Brain microvascular endothelial cell (primary cell): ENCODE measurements around the gene MANEAL.

ENCODE experiments used
- DNase-seq: peaks from one replicate; pipeline ENCODE4 v3.0.0-alpha.2; 2020
- H3K27ac ChIP-seq: fragments of 250-450 bp; sonication (Bioruptor Pico); 2 replicates; pipeline ENCODE4 v1.5.1; 2020; ENCODE audit warnings: mild to moderate bottlenecking, moderate library complexity
- H3K27me3 ChIP-seq: fragments of 250-450 bp; sonication (Bioruptor Pico); replicated peaks from 2 replicates; pipeline ENCODE4 v1.5.1; 2020; ENCODE audit warnings: mild to moderate bottlenecking
- H3K36me3 ChIP-seq: fragments of 250-450 bp; sonication (Bioruptor Pico); replicated peaks from 2 replicates; pipeline ENCODE4 v1.5.1; 2020; ENCODE audit warnings: mild to moderate bottlenecking
- H3K4me3 ChIP-seq: 2 replicates; pipeline ENCODE4 v1.5.1; 2011; ENCODE audit warnings: low read depth, mild to moderate bottlenecking, control low read depth, low read length, moderate library complexity
- in situ Hi-C: cut with HindIII; loops from 2 replicates; pipeline ENCODE4 v1.10.0; 2017; ENCODE audit warnings: low sequenced_read_pairs, low pct_ligation_motif_present
- TF ChIP-seq, protein P1 (sequence below): IDR thresholded peaks from 2 replicates; pipeline ENCODE4 v1.5.1; 2011; ENCODE audit warnings: low read depth, mild to moderate bottlenecking, moderate library complexity, low read length, control low read depth, inconsistent platforms; ENCODE audit errors: missing control alignments

The MANEAL gene

DNA sequence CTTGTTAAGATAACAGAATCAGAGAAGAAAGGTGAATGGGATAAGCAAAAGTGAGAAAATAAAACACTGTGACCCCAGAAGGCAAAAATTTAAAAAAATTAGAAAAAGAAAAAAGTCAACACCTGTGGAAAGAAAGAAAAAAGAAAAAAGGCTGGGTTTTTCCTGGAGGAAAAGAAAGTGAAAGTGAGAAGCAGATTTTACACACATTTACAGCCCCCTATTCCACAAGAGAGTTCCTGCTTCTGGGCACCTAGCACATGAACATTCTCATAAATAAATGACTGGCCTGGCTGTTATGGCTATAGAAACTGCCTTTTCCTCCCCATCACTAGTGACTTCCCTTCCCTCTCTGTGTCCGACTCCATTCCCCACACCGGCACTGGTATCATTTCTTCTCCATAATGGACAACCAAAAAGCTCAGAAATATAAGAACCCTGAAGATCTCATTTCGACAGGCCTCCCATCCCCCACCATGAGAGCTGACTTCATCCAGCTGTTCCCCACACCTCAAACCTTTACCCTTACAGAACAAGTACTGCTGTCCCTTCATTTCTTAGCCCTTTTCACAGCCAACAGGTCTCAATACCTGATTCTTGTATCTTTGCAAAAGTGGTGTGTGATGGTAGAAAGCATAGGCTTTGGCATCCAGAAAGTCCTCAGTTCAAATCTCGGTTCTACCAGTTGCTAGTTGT is 53.1 kb downstream of the MANEAL start:
- no peak for DNase-seq
- TF ChIP-seq, protein P1, sequence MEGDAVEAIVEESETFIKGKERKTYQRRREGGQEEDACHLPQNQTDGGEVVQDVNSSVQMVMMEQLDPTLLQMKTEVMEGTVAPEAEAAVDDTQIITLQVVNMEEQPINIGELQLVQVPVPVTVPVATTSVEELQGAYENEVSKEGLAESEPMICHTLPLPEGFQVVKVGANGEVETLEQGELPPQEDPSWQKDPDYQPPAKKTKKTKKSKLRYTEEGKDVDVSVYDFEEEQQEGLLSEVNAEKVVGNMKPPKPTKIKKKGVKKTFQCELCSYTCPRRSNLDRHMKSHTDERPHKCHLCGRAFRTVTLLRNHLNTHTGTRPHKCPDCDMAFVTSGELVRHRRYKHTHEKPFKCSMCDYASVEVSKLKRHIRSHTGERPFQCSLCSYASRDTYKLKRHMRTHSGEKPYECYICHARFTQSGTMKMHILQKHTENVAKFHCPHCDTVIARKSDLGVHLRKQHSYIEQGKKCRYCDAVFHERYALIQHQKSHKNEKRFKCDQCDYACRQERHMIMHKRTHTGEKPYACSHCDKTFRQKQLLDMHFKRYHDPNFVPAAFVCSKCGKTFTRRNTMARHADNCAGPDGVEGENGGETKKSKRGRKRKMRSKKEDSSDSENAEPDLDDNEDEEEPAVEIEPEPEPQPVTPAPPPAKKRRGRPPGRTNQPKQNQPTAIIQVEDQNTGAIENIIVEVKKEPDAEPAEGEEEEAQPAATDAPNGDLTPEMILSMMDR = no peak
- no peak overlapping the region for H3K4me3 ChIP-seq
- H3K36me3 ChIP-seq = peaks cover 6% of the 10 kb centered on the region
- H3K27ac ChIP-seq = no peak overlapping the region
- no peaks in the 10 kb centered on the region for H3K27me3 ChIP-seq
- in situ Hi-C loops = no loop called here

DNA sequence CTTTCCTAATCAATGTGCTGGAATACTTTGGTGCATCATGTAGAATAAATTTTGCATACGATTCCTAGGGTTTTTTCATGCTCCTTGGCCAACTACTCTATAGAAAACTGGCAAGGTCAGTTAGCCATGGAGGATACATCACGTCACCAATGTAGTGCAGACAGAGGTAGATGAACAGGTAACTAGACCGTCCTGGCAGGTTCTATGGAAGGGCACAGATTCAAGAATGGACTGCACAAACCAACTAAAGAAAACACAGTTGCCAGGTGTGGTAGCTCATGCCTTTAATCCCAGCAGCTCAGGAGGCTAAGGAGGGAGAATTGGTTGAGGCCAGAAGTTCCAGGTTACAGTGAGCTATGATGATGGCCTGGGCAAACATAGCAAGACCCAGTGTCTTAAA is 55.8 kb downstream of the MANEAL start:
- no peaks in the 10 kb centered on the region for H3K27me3 ChIP-seq
- H3K36me3 ChIP-seq = peaks cover 6% of the 10 kb centered on the region
- in situ Hi-C loops = no loop called here
- no peak for DNase-seq
- H3K27ac ChIP-seq = no peak overlapping the region
- TF ChIP-seq, protein P1 = no peak
- H3K4me3 ChIP-seq = no peak overlapping the region

GRCh38 chr1:37850352-37850955 is 56.8 kb downstream of the MANEAL start:
- H3K36me3 ChIP-seq = peaks cover 6% of the 10 kb centered on the region
- in situ Hi-C loops = no loop called here
- TF ChIP-seq, protein P1 = no peak
- H3K4me3 ChIP-seq = no peak overlapping the region
- H3K27me3 ChIP-seq = no peaks in the 10 kb centered on the region
- DNase-seq = no peak
- H3K27ac ChIP-seq = no peak overlapping the region
